Thyroid gland (tissue), 4 donors: Measurements from ENCODE around the gene C4B.

ENCODE experiments used
- CTCF ChIP-seq, 6 experiments: fragments of 200-600 bp in 3 of 6; fragments of 450-650 bp in 3 of 6; sonication (generic) in 3 of 6; IDR thresholded peaks; one replicate each; pipeline ENCODE4 v1.5.1; 2016 to 2019; ENCODE audit warnings: antibody characterized with exemption in 6 of 6, mild to moderate bottlenecking in 2 of 6, inconsistent platforms in 1 of 6, moderate library complexity in 1 of 6
- POLR2A ChIP-seq, 2 donors: fragments of 450-650 bp; IDR thresholded peaks; one replicate each; pipeline ENCODE4 v1.6.1; 2017; ENCODE audit warnings: antibody characterized with exemption in 2 of 2, mild to moderate bottlenecking in 2 of 2, moderate library complexity in 1 of 2

- TF ChIP-seq CTCF (IDR thresholded peaks at IDR 0.05) (no peak), POLR2A (IDR thresholded peaks at IDR 0.05) (no peak)
These were observed 35.8 kb upstream of the C4B start for GRCh38 chr6:31978831-31979230.
